HG03175 (cell line): ENCODE results near the gene RAB35.

ENCODE experiments used
- ATAC-seq: cut with Tn5 transposase; IDR thresholded peaks from one replicate; pipeline ENCODE4 v1.9.1; 2021; ENCODE audit warnings: mild to moderate bottlenecking, moderate library complexity; ENCODE audit not compliant: unreplicated experiment

RAB35 gene

GRCh38 chr12:120116441-120116791, at the start of gene RAB35:
Gene RAB35 (minus strand): TSS chr12:120116753. CDS start chr12:120116650, 103 bp downstream.
- no peak for ATAC-seq

GRCh38 chr12:120164293-120164692, 47.7 kb upstream of the RAB35 start:
- ATAC-seq, result no peak

- ATAC-seq, result no peak
Measured at GRCh38 chr12:120162763-120163162, 46.2 kb upstream of the RAB35 start.

GRCh38 chr12:120161852-120162251, 45.3 kb upstream of the RAB35 start:
- ATAC-seq, result no peak

- ATAC-seq, result no peak
Measured at GRCh38 chr12:120159509-120160237, 43.1 kb upstream of the RAB35 start.

DNA sequence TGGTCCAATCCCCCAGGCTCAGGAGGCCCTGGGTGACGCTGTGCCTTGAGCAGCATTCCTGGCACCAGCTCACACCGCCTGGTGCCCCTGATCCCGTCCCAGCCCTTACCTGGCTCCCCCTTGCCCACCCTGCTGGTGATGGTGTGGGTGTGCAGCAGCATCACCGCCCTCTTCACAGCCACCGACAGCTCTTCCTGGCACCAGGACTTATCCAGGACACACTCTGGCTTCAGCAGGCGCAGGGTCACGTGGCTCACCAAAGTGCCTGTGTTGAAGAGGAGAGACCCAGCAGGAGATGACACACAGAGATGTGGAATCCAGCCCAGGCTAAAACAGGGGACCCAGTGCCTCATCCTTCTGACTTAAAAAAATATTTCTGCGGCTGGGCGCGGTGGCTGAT, 41.8 kb upstream of the RAB35 start:
- ATAC-seq, result no peak

GRCh38 chr12:120157678-120158077, 41.1 kb upstream of the RAB35 start:
- ATAC-seq, result no peak

GRCh38 chr12:120156315-120157259, 40.0 kb upstream of the RAB35 start:
- ATAC-seq, result no peak

GRCh38 chr12:120155072-120155471, 38.5 kb upstream of the RAB35 start:
- ATAC-seq, result no peak

DNA sequence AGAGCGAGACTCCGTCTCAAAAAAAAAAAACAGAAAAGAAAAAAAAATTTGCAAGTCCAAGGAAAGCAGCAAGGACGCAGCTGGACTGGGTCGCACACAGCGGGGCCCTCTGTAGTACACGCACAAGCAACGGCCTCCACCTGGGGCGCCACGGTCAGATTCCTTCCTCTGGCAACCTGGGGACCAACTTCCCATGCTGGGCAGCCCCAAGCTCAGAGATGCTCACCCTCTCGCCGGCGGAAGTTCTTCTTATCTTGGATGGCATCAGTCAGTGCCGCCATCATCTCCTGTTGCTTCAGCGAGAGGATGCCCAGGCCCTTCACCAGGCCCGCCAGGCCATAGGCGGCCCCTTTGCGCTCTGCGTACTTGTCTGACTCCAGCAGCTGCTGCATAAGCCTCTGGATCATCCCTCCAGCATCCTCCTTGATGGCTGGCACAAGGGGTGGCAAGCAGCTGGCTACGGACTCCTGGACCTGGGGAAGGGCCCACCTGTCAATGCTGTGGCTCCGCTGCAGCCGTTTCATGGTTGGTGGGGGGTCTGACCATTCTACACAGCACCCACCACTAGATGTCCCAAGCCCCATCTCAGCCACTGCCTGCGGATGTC, 34.5 kb upstream of the RAB35 start:
- ATAC-seq, result no peak

DNA sequence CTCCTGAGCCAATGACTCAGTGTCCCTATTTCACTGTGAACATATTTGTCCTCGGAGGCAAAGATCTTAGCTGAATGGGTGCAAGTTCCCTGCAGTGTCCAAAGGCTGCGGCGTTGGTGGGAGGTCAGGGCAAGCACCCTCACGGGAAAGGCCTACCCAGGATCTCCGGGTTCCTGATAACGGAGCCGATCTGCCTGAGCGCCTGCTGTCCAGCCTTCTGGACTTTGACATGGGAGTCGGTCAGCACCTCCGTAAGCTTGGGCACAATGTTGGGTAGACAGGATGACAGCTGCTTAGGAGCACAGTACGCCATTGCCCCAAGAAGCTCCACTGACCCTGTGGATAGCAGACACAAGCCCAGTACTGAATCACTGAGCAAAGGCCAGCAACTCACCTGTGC, 31.5 kb upstream of the RAB35 start:
- ATAC-seq, result no peak

DNA sequence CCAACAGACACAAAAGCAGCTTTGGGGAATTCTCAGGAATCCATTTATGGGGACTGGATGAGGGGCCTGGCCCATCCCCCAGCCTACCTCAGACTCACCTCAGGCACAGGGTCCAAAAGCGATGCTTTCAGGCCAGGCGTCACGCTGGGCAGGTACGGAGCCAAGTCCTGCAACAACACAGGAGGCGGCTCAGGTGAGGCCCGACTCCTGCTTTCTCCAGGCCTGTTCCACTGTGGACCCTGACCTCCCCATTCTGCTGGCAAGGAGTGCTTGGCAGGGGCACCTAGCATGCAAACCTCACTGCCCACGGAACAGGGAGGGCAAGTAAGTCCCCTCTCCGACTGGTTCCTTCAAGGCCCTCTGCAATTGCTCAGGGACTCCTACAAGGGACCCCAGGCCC, 28.6 kb upstream of the RAB35 start:
- ATAC-seq, result no peak

DNA sequence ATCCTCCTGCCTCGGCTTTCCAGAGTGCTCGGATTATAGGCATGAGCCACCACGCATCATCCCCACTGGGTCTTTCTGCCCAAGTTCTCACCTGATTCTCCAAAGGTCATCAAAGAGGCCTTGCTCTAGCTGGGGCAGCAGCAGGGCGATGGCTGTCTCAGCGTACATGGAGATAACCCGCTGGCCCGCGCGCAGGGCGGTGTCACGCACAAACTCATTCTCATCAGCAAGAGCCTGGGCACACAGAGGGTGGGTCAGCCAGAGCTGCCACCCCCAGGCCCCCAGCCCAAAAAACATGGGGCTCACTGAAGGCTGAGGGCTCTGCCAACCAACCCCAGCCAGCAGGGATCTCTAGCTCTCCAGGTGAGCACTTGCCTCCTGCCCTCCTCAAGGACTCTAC, 27.7 kb upstream of the RAB35 start:
- ATAC-seq, result no peak

- no peak for ATAC-seq
Measured at GRCh38 chr12:120142231-120142877, 25.8 kb upstream of the RAB35 start.

DNA sequence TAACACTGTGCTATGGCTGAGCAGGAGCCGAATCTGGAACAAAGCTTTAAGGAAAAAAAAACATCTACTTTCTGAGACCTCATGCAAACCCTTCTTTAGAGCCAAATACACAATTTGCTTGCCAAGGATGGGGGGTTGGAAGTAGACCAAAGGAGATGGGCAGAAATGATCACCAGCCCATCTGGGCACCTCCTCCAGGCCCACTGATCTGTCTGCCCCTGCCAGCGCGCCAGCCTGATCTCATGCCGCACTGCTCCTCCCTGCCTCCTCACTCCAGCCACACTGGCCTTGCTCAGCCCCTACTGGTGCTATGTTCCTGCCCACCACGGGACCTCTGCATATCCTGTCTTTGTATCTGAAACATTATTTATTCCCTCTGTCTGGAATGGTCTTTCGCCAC, 24.8 kb upstream of the RAB35 start:
- ATAC-seq, result no peak

DNA sequence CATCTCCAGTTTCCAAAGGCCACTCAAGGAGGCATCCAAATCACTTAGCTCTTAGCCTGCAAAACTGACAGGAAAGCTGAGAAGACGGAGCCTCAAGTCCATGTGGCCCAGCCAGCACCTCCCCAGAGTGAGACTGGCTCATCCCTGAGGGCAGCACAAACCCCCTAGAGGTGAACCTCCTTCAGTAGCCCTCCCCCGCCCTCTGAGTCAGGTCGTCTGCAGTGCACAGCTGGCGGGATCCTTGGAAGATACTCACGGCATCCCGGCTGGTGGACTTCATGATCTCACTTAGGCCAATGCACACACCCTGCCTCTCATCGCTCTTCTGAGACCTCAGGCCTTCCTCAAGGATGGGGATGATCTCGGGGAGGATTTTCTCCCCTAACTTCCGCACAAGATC, 24.1 kb upstream of the RAB35 start:
- no peak for ATAC-seq

- ATAC-seq, result no peak
Measured at GRCh38 chr12:120139958-120140357, 23.4 kb upstream of the RAB35 start.

DNA sequence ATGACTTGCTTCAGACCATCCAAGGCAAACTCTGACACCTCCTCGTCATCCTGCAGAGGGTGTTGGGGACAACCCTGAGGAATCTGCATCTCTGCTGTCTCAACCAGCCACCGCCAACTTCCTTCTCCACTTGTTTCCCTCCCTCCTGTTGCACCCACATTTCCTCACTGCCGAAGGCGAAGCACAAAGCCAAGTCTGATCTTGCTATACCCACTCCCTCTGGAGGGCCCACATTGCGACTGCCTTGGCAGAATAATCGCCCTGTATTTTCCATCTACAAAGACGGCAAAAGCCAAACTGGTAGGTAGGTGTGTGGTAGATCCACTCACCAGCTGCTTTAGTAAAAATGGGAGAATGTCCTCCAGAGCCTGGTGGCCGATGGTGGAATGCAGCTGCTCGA, 21.8 kb upstream of the RAB35 start:
- no peak for ATAC-seq

DNA sequence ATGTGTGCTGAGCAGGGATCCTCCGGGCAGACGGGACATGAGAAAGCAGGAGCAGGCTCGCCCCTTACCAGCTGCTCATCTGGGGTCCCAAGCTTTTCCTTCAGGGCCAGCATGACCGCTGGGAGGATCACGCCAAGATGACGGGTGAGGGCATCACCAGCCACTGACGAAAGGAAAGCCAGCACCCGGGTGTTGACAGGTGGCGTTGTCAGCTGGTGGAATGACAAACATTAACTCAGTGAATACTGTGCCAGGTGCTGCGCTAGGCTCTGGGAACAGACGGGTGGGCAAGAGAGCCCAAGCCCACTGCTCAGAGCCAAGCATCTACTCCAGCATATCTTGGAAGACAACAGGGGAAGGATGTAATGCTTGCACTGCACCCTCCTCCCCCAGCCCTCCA, 21.3 kb upstream of the RAB35 start:
- ATAC-seq, result no peak

- ATAC-seq, result no peak
Measured at GRCh38 chr12:120136093-120136770, 19.7 kb upstream of the RAB35 start.
